ACC112 (cell line): ENCODE results near the gene KRTAP5-6.

ENCODE experiments used
- H2AFZ ChIP-seq: fragments of 200-600 bp; sonication (generic); one replicate; pipeline ENCODE4 v1.6.0; 2017; ENCODE audit warnings: antibody characterized with exemption, low read length; ENCODE audit not compliant: unreplicated experiment
- H3K27ac ChIP-seq: fragments of 200-600 bp; sonication (generic); 2 replicates; pipeline ENCODE4 v1.5.1; 2014; ENCODE audit warnings: low read depth, mild to moderate bottlenecking, antibody characterized with exemption, low read length, moderate library complexity
- H3K27me3 ChIP-seq: fragments of 200-600 bp; sonication (generic); 2 replicates; pipeline ENCODE4 v1.6.1; 2014; ENCODE audit warnings: mild to moderate bottlenecking, antibody characterized with exemption, low read length, moderate library complexity, mixed read lengths; ENCODE audit not compliant: insufficient read depth
- H3K36me3 ChIP-seq: fragments of 200-600 bp; sonication (generic); 2 replicates; pipeline ENCODE4 v1.6.1; 2016; ENCODE audit warnings: mild to moderate bottlenecking, antibody characterized with exemption, low read length, moderate library complexity, mixed read lengths; ENCODE audit not compliant: insufficient read depth
- H3K4me1 ChIP-seq: fragments of 200-600 bp; sonication (generic); one replicate; pipeline ENCODE4 v1.6.1; 2016; ENCODE audit warnings: low read length, mixed read lengths; ENCODE audit not compliant: insufficient read depth, unreplicated experiment, control insufficient read depth
- H3K4me3 ChIP-seq: fragments of 200-600 bp; sonication (generic); 2 replicates; pipeline ENCODE4 v1.5.1; 2014; ENCODE audit warnings: mild to moderate bottlenecking, low read depth, low read length
- H3K79me2 ChIP-seq: fragments of 200-600 bp; sonication (generic); one replicate; pipeline ENCODE4 v1.6.0; 2016; ENCODE audit warnings: low read length; ENCODE audit not compliant: control insufficient read depth, unreplicated experiment, insufficient read depth

The KRTAP5-6 gene

DNA sequence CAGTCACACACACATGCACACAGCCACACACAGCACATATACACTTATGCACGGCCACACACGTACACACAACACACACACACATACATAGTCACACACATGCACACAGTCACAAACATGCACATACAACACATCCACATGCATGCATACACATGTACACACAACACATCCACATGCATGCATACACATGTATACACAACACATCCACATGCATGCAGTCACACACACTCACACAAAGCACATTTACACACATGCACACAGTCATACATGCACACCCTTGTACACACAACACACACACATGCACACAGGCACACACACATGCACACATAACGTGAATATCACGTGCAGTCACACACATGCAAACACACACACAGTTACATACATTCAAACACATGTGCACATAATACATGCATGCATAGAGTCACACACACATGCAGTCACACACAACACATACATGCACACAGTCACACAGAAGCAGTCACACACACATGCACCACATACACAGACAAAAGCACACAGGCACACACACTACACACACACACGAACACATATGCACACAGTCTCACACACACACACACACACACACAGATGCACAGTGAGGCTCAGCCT lies 34.6 kb downstream of the KRTAP5-6 start:
- H2AFZ ChIP-seq = no peak overlapping the region
- H3K4me3 ChIP-seq = no peak overlapping the region
- H3K36me3 ChIP-seq = no peaks in the 10 kb centered on the region
- peaks cover 70% of the 10 kb centered on the region for H3K27me3 ChIP-seq
- no peak overlapping the region for H3K27ac ChIP-seq
- H3K79me2 ChIP-seq = no peaks in the 10 kb centered on the region
- H3K4me1 ChIP-seq = no peaks in the 10 kb centered on the region

DNA sequence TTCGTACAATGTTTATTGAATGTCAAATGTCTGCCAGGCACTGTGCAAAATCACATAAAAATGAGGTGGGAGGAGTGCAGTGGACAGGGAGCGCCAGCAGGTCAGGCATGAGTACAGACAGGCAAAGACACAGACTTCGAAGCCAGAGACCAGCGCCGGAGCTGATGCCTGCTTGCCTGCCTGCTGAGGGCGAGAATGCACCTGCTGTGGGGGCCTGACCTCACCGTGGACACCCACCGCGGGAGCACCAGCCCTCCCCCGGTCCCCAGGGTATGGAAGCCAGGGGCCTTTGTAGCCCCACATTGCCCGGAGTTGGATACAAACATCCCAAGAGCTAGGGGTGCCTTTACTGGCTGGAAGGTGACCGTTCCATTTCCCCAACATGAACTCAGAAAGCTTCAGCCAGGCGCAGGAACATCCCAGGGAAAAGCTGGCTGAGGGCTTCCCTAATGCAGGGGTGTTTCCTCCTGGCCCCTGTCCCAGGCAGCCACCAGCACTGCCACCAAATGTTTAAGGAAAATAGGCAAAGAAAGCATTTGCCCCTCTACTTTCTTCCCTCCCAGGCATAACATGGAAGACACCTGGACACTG lies 35.5 kb downstream of the KRTAP5-6 start:
- Histone ChIP-seq H3K4me1 (no peaks in the 10 kb centered on the region), H3K79me2 (no peaks in the 10 kb centered on the region), H3K27ac (no peak overlapping the region), H2AFZ (no peak overlapping the region), H3K36me3 (no peaks in the 10 kb centered on the region), H3K27me3 (peaks cover 76% of the 10 kb centered on the region), H3K4me3 (no peak overlapping the region)

DNA sequence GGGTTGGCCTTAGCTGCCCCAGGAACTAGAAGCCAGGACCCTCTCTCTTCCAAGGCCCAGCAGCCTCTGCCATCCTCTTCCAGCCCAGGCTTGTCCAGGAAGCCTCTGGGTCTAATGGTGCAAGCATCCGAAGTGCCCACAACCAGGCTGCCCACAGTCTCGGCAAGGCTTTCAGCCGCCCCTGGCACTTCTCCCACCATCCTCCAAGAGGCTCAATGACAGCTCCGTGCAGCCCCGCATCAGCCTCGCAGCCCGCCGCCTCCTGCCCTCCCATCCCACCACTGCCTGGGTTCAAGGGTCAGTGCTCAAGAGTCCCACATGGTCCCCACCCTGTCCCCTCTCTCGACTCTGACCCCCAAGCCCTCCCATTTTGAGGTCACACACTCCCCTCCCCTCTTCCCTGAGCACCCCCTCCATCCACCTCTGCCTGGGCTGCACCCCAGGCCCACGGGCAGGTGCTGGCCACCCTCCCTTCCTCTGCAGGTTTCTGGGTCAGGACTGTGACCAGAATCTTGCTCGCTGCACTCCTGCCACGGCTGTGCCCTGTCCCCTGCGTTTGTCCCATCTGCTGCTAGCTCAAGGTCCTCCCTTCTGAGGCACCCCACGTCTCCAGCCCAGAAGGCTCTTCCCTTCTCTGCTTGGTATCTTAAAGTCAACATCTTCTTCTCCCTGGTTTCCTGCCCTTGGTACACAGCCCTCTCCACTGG lies 36.2 kb downstream of the KRTAP5-6 start:
- H3K4me3 ChIP-seq = no peak overlapping the region
- H3K36me3 ChIP-seq = no peaks in the 10 kb centered on the region
- no peaks in the 10 kb centered on the region for H3K79me2 ChIP-seq
- no peak overlapping the region for H2AFZ ChIP-seq
- peaks cover 74% of the 10 kb centered on the region for H3K27me3 ChIP-seq
- H3K4me1 ChIP-seq = no peaks in the 10 kb centered on the region
- H3K27ac ChIP-seq = no peak overlapping the region

DNA sequence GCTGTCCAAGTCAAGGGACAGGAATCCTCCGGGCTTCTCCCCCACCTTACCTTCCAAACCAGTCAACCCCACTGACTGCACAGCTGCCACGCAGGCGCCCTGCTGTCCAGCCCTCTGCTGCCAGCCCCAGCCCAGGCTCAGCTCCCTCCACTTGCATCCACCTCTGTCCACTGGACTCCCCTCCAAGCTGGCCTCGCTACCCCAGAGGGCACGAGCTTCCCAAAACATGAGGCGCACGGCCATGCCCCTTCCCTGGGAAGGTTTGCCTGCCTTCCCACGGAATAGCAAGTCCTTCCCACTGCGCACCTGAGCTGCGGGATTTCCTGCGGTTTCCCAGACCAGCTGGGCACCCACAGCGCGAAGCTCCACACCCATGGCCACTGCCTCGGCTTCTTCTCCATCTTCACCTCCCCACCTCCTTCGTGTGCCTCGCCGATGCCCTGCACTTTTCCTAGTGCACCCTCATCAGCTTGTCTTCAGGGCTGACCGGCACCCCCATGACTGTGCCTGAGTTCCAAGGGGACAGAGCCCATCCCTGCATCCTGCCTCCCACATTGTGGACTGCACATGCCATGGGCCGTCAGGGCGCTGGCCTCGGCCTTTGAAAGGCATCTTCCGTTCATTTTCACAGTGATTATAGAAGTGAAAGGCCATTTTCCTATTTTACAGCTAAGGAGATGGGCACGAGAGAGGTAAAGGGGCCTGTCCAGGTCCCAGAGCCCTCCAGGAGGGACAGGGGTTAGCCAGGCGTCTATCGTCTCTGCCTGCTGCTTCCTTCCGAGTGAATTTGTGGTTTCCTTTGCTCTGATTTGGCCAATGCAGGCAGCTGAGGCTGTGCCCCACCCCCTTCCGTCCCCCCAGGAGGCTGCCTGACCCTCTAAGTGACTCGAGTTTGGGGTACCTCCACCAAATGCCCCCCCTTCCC lies 37.0 kb downstream of the KRTAP5-6 start:
- Histone ChIP-seq H3K36me3 (no peaks in the 10 kb centered on the region), H3K4me1 (no peaks in the 10 kb centered on the region), H3K27ac (no peak overlapping the region), H3K79me2 (no peaks in the 10 kb centered on the region), H3K4me3 (no peak overlapping the region), H2AFZ (no peak overlapping the region), H3K27me3 (peaks cover 71% of the 10 kb centered on the region)

DNA sequence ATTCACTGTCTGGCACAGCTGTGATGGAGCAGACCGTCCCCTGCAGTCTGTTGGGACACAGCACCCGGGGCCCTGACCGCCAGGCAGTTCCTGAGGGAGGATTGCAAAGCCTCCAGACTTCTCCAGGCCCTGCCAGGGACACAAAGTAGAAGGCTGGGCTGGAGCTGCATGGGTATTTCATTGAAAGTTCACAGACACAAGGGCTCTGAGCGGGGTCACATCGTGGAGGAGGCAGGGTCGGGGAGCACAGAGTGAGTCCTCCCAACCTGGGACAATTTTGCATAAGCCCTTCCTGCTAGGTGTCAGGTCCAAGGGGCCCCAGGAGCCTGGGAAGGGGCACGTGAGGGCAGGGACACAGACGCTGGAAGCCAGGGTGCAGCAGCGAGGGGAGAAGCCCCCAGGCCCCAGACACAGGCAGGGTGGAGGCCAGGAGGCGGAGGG lies 37.7 kb downstream of the KRTAP5-6 start:
- Histone ChIP-seq H3K36me3 (no peaks in the 10 kb centered on the region), H2AFZ (no peak overlapping the region), H3K79me2 (no peaks in the 10 kb centered on the region), H3K27ac (no peak overlapping the region), H3K4me3 (no peak overlapping the region), H3K4me1 (no peaks in the 10 kb centered on the region), H3K27me3 (peaks cover 64% of the 10 kb centered on the region)

DNA sequence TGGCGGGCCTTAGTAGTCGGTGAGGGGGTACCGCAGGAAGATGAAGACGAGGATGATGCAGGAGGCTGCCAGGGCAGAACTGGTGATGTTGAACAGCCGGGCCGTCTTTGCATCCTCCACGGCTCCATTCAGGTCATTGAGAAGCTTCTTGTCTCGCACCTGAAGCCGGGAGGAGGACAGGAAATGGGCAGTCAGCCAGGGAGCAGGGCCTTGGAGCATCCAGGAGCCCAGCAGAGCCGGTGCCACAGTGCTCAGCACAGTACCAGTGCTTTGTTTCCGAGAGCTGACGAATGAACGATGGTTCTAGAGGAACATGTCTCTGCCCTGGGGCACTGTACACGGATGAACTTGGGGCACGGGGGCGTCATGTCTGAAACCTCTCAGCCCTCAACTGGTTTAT lies 38.3 kb downstream of the KRTAP5-6 start:
- no peaks in the 10 kb centered on the region for H3K36me3 ChIP-seq
- H3K27ac ChIP-seq = no peak overlapping the region
- H2AFZ ChIP-seq = no peak overlapping the region
- no peak overlapping the region for H3K4me3 ChIP-seq
- no peaks in the 10 kb centered on the region for H3K79me2 ChIP-seq
- H3K27me3 ChIP-seq = peaks cover 58% of the 10 kb centered on the region
- no peaks in the 10 kb centered on the region for H3K4me1 ChIP-seq

DNA sequence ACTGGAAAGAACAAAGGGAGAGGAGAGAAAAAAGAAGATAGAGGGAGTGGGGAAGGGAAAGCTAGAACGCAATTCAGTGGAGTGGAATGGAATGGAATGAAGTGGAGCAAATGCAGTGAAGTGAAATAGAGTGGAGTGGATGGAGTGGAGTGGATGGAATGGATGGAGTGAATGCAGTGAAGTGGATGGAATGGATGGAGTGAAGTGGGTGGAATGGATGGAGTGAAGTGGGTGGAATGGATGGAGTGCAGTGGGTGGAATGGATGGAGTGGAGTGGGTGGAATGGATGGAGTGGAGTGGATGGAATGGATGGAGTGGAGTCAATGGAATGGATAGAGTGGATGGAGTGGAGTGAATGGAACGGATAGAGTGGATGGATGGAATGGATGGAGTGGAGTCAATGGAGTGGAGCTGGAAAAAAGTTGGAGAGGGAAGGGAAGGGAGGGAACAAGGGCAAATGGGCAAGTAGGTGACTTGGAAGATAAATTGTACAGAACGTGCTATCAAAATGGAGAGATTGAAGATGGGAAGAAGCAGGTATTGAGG lies 39.5 kb downstream of the KRTAP5-6 start:
- Histone ChIP-seq H2AFZ (no peak overlapping the region), H3K36me3 (no peaks in the 10 kb centered on the region), H3K4me1 (no peaks in the 10 kb centered on the region), H3K27me3 (peaks cover 55% of the 10 kb centered on the region), H3K27ac (no peak overlapping the region), H3K4me3 (no peak overlapping the region), H3K79me2 (no peaks in the 10 kb centered on the region)

DNA sequence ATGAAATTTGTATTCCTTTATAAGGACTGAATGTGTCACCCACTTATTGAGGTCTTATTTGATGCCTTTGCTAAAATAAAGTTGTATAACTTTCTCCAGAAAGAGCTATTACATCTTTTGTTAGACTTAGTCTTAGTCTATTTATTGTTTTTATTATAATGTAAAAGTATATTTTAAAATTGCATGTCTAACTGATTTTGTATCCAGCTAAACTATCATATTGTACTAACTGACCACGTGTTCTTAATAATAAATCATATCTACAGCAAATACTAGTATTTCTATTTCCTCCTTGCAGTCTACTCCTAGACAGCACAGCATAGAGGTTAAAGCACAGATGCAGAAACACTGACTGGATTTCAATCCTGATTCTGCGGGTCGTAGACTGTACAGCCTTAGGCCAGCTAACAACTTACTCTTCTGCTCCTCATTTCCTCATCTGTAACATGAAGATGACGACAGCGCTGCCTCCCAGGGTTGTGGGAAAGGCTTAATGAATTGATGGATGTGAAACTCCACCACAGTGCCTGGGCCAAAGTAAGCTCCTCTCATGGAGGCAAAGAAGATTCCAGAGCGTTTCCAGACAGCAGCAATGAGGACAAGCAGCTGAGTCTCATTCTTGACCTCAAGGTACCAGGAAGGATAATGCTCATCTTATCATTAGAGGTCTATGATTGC lies 40.2 kb downstream of the KRTAP5-6 start:
- Histone ChIP-seq H3K36me3 (no peaks in the 10 kb centered on the region), H2AFZ (no peak overlapping the region), H3K4me1 (no peaks in the 10 kb centered on the region), H3K27me3 (peaks cover 55% of the 10 kb centered on the region), H3K27ac (no peak overlapping the region), H3K79me2 (no peaks in the 10 kb centered on the region), H3K4me3 (no peak overlapping the region)

DNA sequence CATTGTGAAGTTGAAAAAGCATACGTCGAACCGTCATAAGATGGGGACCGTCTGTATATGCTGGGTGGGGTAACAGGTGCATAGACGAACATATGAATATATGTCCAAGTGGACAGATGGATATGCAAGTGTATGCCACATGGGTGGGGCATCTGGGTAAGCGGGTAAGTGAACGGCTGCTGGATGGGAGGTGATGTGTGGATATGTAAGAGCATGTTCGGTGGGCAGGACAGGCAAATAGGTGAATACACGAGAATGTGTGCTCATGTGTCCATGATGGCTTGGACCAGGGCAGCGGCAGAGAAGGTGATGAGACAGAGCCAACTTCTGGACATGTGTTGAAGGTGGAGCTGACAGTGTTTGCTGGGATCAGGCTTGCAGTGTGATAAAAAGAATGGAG lies 41.4 kb downstream of the KRTAP5-6 start:
- Histone ChIP-seq H3K4me1 (no peaks in the 10 kb centered on the region), H3K27ac (no peak overlapping the region), H3K4me3 (no peak overlapping the region), H3K36me3 (no peaks in the 10 kb centered on the region), H3K27me3 (peaks cover 46% of the 10 kb centered on the region), H3K79me2 (no peaks in the 10 kb centered on the region), H2AFZ (no peak overlapping the region)

DNA sequence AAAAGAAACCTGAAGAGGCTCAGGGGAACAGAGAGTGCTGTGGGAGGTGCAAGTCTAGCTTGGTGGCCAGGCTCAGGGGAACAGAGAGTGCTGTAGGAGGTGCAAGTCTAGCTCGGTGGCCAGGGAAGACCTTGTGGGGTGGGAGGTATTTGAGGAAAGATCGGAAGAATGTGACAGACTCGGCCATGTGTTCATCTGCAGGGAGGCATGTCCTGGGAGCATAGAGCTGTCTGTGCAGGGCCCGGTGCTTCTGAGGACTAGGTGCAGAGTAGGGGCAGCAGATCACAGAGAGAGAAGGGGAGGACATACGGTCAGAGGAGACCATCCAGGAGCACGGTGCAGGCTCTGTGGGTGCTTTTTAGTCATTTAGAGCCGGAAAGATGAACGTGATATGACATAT lies 42.6 kb downstream of the KRTAP5-6 start:
- Histone ChIP-seq H2AFZ (no peak overlapping the region), H3K4me1 (no peaks in the 10 kb centered on the region), H3K27me3 (peaks cover 34% of the 10 kb centered on the region), H3K79me2 (no peaks in the 10 kb centered on the region), H3K27ac (no peak overlapping the region), H3K36me3 (no peaks in the 10 kb centered on the region), H3K4me3 (no peak overlapping the region)
